ENCODE measurements around the gene RIN2. TPM values are rescaled to one million over a fixed set of nuclear protein-coding genes. Genes with fewer than 3 reads are reported as not detected.

Gene RIN2
- total RNA-seq, 1 experiment from 2014 or later = 1.5 TPM

GRCh38 chr20:19723813-19724430 lies 34.1 kb upstream of the RIN2 start:
- TF ChIP-seq EGR1 (IDR thresholded peaks at IDR 0.05; ENCODE audit: low read depth) (no peak), TCF7L2 (IDR thresholded peaks at IDR 0.05; ENCODE audit: borderline replicate concordance, extremely low read depth, insufficient read depth, insufficient read length) (no peak), SIN3A (IDR thresholded peaks at IDR 0.05; ENCODE audit: low read depth) (no peak), EZH2 (IDR thresholded peaks at IDR 0.05) (no peak), SP1 (IDR thresholded peaks at IDR 0.05; ENCODE audit: low read depth) (no peak), SRF (IDR thresholded peaks at IDR 0.05; ENCODE audit: low read depth) (no peak)
- TF ChIP-seq, protein P1, sequence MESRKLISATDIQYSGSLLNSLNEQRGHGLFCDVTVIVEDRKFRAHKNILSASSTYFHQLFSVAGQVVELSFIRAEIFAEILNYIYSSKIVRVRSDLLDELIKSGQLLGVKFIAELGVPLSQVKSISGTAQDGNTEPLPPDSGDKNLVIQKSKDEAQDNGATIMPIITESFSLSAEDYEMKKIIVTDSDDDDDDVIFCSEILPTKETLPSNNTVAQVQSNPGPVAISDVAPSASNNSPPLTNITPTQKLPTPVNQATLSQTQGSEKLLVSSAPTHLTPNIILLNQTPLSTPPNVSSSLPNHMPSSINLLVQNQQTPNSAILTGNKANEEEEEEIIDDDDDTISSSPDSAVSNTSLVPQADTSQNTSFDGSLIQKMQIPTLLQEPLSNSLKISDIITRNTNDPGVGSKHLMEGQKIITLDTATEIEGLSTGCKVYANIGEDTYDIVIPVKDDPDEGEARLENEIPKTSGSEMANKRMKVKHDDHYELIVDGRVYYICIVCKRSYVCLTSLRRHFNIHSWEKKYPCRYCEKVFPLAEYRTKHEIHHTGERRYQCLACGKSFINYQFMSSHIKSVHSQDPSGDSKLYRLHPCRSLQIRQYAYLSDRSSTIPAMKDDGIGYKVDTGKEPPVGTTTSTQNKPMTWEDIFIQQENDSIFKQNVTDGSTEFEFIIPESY (IDR thresholded peaks at IDR 0.05; ENCODE audit: extremely low read depth, insufficient replicate concordance, low read length) = no peak
- TF ChIP-seq, protein P2, sequence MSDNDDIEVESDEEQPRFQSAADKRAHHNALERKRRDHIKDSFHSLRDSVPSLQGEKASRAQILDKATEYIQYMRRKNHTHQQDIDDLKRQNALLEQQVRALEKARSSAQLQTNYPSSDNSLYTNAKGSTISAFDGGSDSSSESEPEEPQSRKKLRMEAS (IDR thresholded peaks at IDR 0.05) = no peak
- ATAC-seq (no peak), DNase-seq (ENCODE audit: low read depth, low spot score) (no peak)
- Histone ChIP-seq H3K79me2 (ENCODE audit: insufficient read depth, low read length) (no peaks in the 10 kb centered on the region), H3K4me3 (replicated peaks in 1 of 2; ENCODE audit: low read depth in 1 of 2, low read length in 2 of 2) (no peak overlapping the region), H3K9ac (ENCODE audit: low read length) (no peak overlapping the region), H3K27ac (ENCODE audit: low read depth, low read length) (no peak overlapping the region), H3K27me3 (ENCODE audit: insufficient read depth, low read length) (no peaks in the 10 kb centered on the region), H3K4me1 (ENCODE audit: control insufficient read depth in 1 of 2, insufficient read depth in 2 of 2, low read length in 2 of 2) (no peaks in the 10 kb centered on the region), H2AFZ (ENCODE audit: low read depth, low read length, poor library complexity, severe bottlenecking) (no peak overlapping the region), H3K36me3 (ENCODE audit: control insufficient read depth in 1 of 2, insufficient read depth in 2 of 2, low read length in 2 of 2) (no peaks in the 10 kb centered on the region), H3K9me2 (ENCODE audit: insufficient read depth) (no peaks in the 10 kb centered on the region), H4K20me1 (ENCODE audit: insufficient read depth) (no peaks in the 10 kb centered on the region), H3K9me3 (ENCODE audit: control insufficient read depth in 1 of 2, insufficient read depth in 1 of 2, low read depth in 1 of 2, low read length in 2 of 2) (no peaks in the 10 kb centered on the region), H3K4me2 (ENCODE audit: low read length) (no peak overlapping the region)
- ChIA-PET RAD21 (ENCODE audit: low non-redundant PET in 1 of 2, low total read pairs in 2 of 2, uncharacterized antibody in 2 of 2, unreplicated experiment in 2 of 2) (no interaction called here), POLR2A (no interaction called here), CTCF (no interaction called here)
- no TSS peak for BruUV-seq (replicated peaks)
- intact Hi-C loops (cut with micrococcal nuclease) = no loop called here

- Histone ChIP-seq H3K9me2 (ENCODE audit: insufficient read depth) (no peaks in the 10 kb centered on the region), H3K4me2 (ENCODE audit: low read length) (no peak overlapping the region), H2AFZ (ENCODE audit: low read depth, low read length, poor library complexity, severe bottlenecking) (no peak overlapping the region), H3K36me3 (ENCODE audit: control insufficient read depth in 1 of 2, insufficient read depth in 2 of 2, low read length in 2 of 2) (no peaks in the 10 kb centered on the region), H3K79me2 (ENCODE audit: insufficient read depth, low read length) (no peaks in the 10 kb centered on the region), H4K20me1 (ENCODE audit: insufficient read depth) (no peaks in the 10 kb centered on the region), H3K9me3 (ENCODE audit: control insufficient read depth in 1 of 2, insufficient read depth in 1 of 2, low read depth in 1 of 2, low read length in 2 of 2) (no peaks in the 10 kb centered on the region), H3K9ac (ENCODE audit: low read length) (no peak overlapping the region), H3K27ac (ENCODE audit: low read depth, low read length) (no peak overlapping the region), H3K27me3 (ENCODE audit: insufficient read depth, low read length) (no peaks in the 10 kb centered on the region), H3K4me3 (replicated peaks in 1 of 2; ENCODE audit: low read depth in 1 of 2, low read length in 2 of 2) (no peak overlapping the region), H3K4me1 (ENCODE audit: control insufficient read depth in 1 of 2, insufficient read depth in 2 of 2, low read length in 2 of 2) (no peaks in the 10 kb centered on the region)
- TF ChIP-seq SIN3A (IDR thresholded peaks at IDR 0.05; ENCODE audit: low read depth) = no peak
- TF ChIP-seq YY1 (IDR thresholded peaks at IDR 0.05; ENCODE audit: extremely low read depth, insufficient replicate concordance, low read depth, low read length) = no peak
- TF ChIP-seq POLR2AphosphoS5 (IDR thresholded peaks at IDR 0.05; ENCODE audit: low read depth, low read length) = no peak
- TF ChIP-seq POLR2A (IDR thresholded peaks at IDR 0.05; ENCODE audit: borderline replicate concordance, extremely low read depth, insufficient read depth, insufficient read length) = no peak
- TF ChIP-seq, protein P2 (IDR thresholded peaks at IDR 0.05) = no peak
- no peak for TF ChIP-seq ZFX (IDR thresholded peaks at IDR 0.05)
- TF ChIP-seq EGR1 (IDR thresholded peaks at IDR 0.05; ENCODE audit: low read depth) = no peak
- ChIA-PET POLR2A (no interaction called here), CTCF (no interaction called here), RAD21 (ENCODE audit: low non-redundant PET in 1 of 2, low total read pairs in 2 of 2, uncharacterized antibody in 2 of 2, unreplicated experiment in 2 of 2) (no interaction called here)
- intact Hi-C loops (cut with micrococcal nuclease) = no loop called here
- BruUV-seq (replicated peaks) = no TSS peak
- no peak for ATAC-seq
- no peak for DNase-seq (ENCODE audit: low read depth, low spot score)
Observed at GRCh38 chr20:19725373-19725772, 32.7 kb upstream of the RIN2 start.

Data from HCT116 (cell line).